ENCODE measurements around the gene KIF5B. TPM values are rescaled to one million over a fixed set of nuclear protein-coding genes. Genes with fewer than 3 reads are reported as not detected.

Gene KIF5B
- total and polyA plus RNA-seq, 2 donors (not counting 1 experiment from before 2014, with no cell fraction given) = 9.5 to 44.1 TPM

DNA sequence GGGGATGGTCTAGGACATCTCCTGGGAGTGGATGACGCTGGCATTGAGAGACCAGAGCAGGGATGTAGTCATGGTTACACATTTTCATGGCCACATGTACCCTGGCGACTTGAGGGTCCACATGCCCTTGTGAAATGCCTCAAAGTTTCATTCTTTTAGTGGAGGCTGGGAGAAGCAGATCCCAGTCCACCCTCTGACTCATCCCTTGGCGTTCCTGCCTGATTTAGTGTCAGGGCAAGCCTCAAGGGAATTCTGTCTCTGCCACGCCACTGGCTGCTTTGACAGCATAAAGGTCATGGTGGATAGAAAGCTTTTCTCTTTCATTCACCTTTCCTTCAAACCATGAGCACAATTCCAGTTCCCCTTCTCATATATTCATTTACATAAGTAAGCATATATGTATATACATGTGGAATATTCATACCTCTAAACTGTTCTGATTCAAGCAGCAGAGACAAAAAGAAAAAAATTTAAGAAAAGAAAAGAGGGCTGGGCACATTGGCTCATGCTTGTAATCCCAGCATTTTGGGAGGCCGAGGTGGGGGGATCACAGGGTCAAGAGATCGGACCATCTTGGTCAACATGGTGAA lies 21.8 kb upstream of the KIF5B start:
- Histone ChIP-seq H3K79me2 (ENCODE audit: control insufficient read depth, insufficient read depth, low read length) (no peaks in the 10 kb centered on the region), H3K27ac (ENCODE audit: low read length in 2 of 2) (no peak overlapping the region), H3K27me3 (replicated peaks in 1 of 4; ENCODE audit: control extremely low read depth in 1 of 4, control insufficient read depth in 3 of 4, insufficient read depth in 4 of 4, low read length in 3 of 4) (peaks cover 0 to 3% (median 0%) of the 10 kb centered on the region in 4 experiments), H3K9me3 (ENCODE audit: control extremely low read depth in 1 of 3, control insufficient read depth in 2 of 3, insufficient read depth in 1 of 3, low read length in 2 of 3) (no peaks in the 10 kb centered on the region), H3K4me1 (ENCODE audit: control insufficient read depth in 2 of 2, insufficient read depth in 2 of 2, low read length in 2 of 2) (no peaks in the 10 kb centered on the region), H4K20me1 (ENCODE audit: control insufficient read depth, insufficient read depth, low read length, poor library complexity, severe bottlenecking) (no peaks in the 10 kb centered on the region), H2AFZ (ENCODE audit: insufficient read depth, low read depth, low read length, poor library complexity, severe bottlenecking) (no peak overlapping the region), H3K4me2 (replicated peaks; ENCODE audit: low read depth, low read length, poor library complexity, severe bottlenecking) (no peak overlapping the region), H3K36me3 (replicated peaks in 1 of 2; ENCODE audit: control extremely low read depth in 1 of 2, control insufficient read depth in 1 of 2, extremely low read depth in 1 of 2, insufficient read depth in 2 of 2, low read length in 1 of 2) (no peaks in the 10 kb centered on the region), H3K9ac (ENCODE audit: low read length) (no peak overlapping the region), H3K4me3 (ENCODE audit: control extremely low read depth in 1 of 5, extremely low read depth in 1 of 5, insufficient read depth in 1 of 5, low read depth in 2 of 5, low read length in 4 of 5) (no peak overlapping the region)
- ChIA-PET POLR2A (no interaction called here), CTCF (no interaction called here)
- H3K4me3 Mint-ChIP-seq = no peak overlapping the region
- no peak for TF ChIP-seq EZH2 (IDR thresholded peaks at IDR 0.05; ENCODE audit: borderline replicate concordance, insufficient read depth, low read depth, low read length, poor library complexity, severe bottlenecking)
- TF ChIP-seq, protein P1, sequence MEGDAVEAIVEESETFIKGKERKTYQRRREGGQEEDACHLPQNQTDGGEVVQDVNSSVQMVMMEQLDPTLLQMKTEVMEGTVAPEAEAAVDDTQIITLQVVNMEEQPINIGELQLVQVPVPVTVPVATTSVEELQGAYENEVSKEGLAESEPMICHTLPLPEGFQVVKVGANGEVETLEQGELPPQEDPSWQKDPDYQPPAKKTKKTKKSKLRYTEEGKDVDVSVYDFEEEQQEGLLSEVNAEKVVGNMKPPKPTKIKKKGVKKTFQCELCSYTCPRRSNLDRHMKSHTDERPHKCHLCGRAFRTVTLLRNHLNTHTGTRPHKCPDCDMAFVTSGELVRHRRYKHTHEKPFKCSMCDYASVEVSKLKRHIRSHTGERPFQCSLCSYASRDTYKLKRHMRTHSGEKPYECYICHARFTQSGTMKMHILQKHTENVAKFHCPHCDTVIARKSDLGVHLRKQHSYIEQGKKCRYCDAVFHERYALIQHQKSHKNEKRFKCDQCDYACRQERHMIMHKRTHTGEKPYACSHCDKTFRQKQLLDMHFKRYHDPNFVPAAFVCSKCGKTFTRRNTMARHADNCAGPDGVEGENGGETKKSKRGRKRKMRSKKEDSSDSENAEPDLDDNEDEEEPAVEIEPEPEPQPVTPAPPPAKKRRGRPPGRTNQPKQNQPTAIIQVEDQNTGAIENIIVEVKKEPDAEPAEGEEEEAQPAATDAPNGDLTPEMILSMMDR (IDR thresholded peaks at IDR 0.05) = no peak
- no peaks in the 10 kb centered on the region for H3K4me1 Mint-ChIP-seq
- H3K27me3 Mint-ChIP-seq = peaks cover 9% of the 10 kb centered on the region
- DNase-seq (no peak), ATAC-seq (ENCODE audit: low read depth) (no peak)
- H3K9me3 Mint-ChIP-seq (ENCODE audit: insufficient read depth) = no peaks in the 10 kb centered on the region
- no peak overlapping the region for H3K27ac Mint-ChIP-seq
- intact Hi-C loops (cut with micrococcal nuclease) = no loop called here
- 80% methylated on average over 2 of the region's 6 CpGs for WGBS (ENCODE audit: insufficient coverage)

DNA sequence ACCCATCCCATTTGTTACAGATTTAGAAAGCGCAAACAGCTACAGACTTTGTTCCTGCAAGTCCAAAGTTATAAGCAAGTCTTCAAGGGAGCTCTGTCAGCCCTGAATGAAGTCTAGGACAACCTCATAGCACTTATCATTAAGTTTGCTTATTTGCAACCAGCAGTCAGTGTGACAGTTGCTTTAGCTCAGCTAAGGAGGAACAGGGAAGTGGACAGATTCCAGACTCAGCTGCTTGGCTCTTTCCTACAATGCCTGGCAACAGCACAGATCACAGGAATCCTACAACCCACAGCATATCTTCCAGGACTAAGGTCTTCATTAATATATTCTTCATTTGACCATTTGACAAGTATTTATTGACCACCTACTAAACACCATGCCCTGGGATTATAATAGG lies 17.4 kb upstream of the KIF5B start:
- WGBS (ENCODE audit: insufficient coverage) = no CpG with 5 or more reads among the region's 1 CpG
- peaks cover 0 to 3% (median 0%) of the 10 kb centered on the region in 4 experiments for H3K27me3 ChIP-seq (replicated peaks in 1 of 4; ENCODE audit: control extremely low read depth in 1 of 4, control insufficient read depth in 3 of 4, insufficient read depth in 4 of 4, low read length in 3 of 4)
- H3K4me1 Mint-ChIP-seq = no peaks in the 10 kb centered on the region
- ATAC-seq (ENCODE audit: low read depth) = no peak
- H3K27ac ChIP-seq (ENCODE audit: low read length in 2 of 2) = no peak overlapping the region
- no peak overlapping the region for H3K4me3 Mint-ChIP-seq
- POLR2A ChIA-PET = no interaction called here
- no peak overlapping the region for H3K9ac ChIP-seq (ENCODE audit: low read length)
- no peak overlapping the region for H3K27ac Mint-ChIP-seq
- CTCF ChIA-PET = no interaction called here
- TF ChIP-seq, protein P1 (IDR thresholded peaks at IDR 0.05) = no peak
- TF ChIP-seq EZH2 (IDR thresholded peaks at IDR 0.05; ENCODE audit: borderline replicate concordance, insufficient read depth, low read depth, low read length, poor library complexity, severe bottlenecking) = no peak
- H3K27me3 Mint-ChIP-seq = peaks cover 10% of the 10 kb centered on the region
- H3K4me1 ChIP-seq (ENCODE audit: control insufficient read depth in 2 of 2, insufficient read depth in 2 of 2, low read length in 2 of 2) = no peaks in the 10 kb centered on the region
- intact Hi-C loops (cut with micrococcal nuclease) = no loop called here
- H3K9me3 ChIP-seq (ENCODE audit: control extremely low read depth in 1 of 3, control insufficient read depth in 2 of 3, insufficient read depth in 1 of 3, low read length in 2 of 3) = no peaks in the 10 kb centered on the region
- H3K9me3 Mint-ChIP-seq (ENCODE audit: insufficient read depth) = no peaks in the 10 kb centered on the region
- no peaks in the 10 kb centered on the region for H4K20me1 ChIP-seq (ENCODE audit: control insufficient read depth, insufficient read depth, low read length, poor library complexity, severe bottlenecking)
- H3K4me3 ChIP-seq (ENCODE audit: control extremely low read depth in 1 of 5, extremely low read depth in 1 of 5, insufficient read depth in 1 of 5, low read depth in 2 of 5, low read length in 4 of 5) = no peak overlapping the region
- H3K4me2 ChIP-seq (replicated peaks; ENCODE audit: low read depth, low read length, poor library complexity, severe bottlenecking) = no peak overlapping the region
- no peak for DNase-seq
- no peak overlapping the region for H2AFZ ChIP-seq (ENCODE audit: insufficient read depth, low read depth, low read length, poor library complexity, severe bottlenecking)
- no peaks in the 10 kb centered on the region for H3K36me3 ChIP-seq (replicated peaks in 1 of 2; ENCODE audit: control extremely low read depth in 1 of 2, control insufficient read depth in 1 of 2, extremely low read depth in 1 of 2, insufficient read depth in 2 of 2, low read length in 1 of 2)
- H3K79me2 ChIP-seq (ENCODE audit: control insufficient read depth, insufficient read depth, low read length) = no peaks in the 10 kb centered on the region
